ENCODE results near the gene ABCC10.

- no peak for TF ChIP-seq CTCF (IDR thresholded peaks at IDR 0.05; ENCODE audit: insufficient read depth, low read length)
- no peak for TF ChIP-seq REST (IDR thresholded peaks at IDR 0.05; ENCODE audit: insufficient replicate concordance, low read depth)
These were observed 16.7 kb downstream of the ABCC10 start for GRCh38 chr6:43444036-43444435.
